ENCODE results near the gene GAP43.
A peak's percentile ranks its signal among the peaks of the same experiment; 100 is the strongest.
"Not testable (repeated sequence)": the region's sequence is repeated elsewhere in the genome, so short reads cannot be mapped to it uniquely, and the experiment has no call there.

The GAP43 gene

DNA sequence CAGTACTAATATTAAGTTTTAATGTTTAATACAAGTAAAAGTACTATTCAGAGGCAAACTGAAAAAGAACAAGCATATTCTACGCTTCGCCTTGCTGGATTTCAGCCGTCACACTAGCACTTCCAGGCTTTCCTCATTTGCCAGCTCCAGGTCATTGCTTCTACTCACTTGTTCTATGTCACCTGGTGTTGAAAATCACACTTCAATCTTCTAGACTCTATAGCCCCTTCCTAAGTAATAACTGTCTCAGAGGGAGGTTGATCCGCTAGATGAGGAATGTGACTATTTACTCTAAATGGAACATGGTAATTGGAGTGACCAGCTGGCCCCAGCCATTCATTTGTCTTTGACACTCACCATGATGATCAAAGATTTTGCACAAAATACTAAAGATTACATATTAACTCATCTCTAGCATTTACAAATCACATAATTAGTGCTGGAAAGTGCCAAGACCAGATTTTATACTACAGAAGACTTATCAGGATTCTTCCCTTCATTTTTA is 92.0 kb downstream of the GAP43 start:
- H3K9me3 Mint-ChIP-seq = no peaks in the 10 kb centered on the region
- no peak for DNase-seq (ENCODE audit: low spot score in 2 of 2)
- no peak overlapping the region for H3K27ac Mint-ChIP-seq
- no peak for ATAC-seq
- no peak overlapping the region for H3K4me3 Mint-ChIP-seq
- H3K4me1 Mint-ChIP-seq = no peaks in the 10 kb centered on the region
- H3K36me3 Mint-ChIP-seq = no peaks in the 10 kb centered on the region

DNA sequence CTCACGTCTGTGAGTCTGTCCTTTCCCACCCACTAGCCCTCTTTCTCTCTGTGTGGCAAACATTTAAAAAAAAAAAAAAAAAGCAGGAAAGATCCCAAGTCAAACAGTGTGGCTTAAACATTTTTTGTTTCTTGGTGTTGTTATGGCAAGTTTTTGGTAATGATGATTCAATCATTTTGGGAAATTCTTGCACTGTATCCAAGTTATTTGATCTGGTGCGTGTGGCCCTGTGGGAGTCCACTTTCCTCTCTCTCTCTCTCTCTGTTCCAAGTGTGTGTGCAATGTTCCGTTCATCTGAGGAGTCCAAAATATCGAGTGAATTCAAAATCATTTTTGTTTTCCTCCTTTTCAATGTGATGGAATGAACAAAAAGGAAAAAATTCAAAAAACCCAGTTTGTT is 97.7 kb downstream of the GAP43 start:
- Mint-ChIP-seq H3K4me3 (no peak overlapping the region), H3K4me1 (no peaks in the 10 kb centered on the region), H3K27ac (no peak overlapping the region), H3K9me3 (no peaks in the 10 kb centered on the region), H3K36me3 (no peaks in the 10 kb centered on the region)
- ATAC-seq (no peak), DNase-seq (ENCODE audit: low spot score in 2 of 2) (no peak)

DNA sequence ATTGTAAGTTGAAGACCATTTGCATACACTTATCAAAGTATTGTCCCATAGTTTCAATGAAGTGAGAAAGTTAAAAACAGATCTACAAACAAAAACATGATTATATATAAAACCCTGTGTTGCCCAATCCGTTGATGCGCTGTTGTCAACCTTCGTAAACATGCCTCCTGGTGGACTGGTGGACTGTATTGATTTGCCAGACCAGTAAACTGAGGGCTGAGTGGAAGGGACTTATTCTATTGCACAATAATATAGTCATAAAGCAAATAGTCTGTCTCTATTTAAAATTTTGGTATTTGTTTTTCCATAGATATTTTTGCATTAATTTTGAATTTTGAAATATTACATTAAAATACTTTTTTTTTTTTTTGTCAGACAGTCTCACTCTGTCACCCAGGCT is 102.5 kb downstream of the GAP43 start:
- ATAC-seq (no peak), DNase-seq (ENCODE audit: low spot score in 2 of 2) (no peak)
- no peak overlapping the region for H3K27ac Mint-ChIP-seq
- H3K36me3 Mint-ChIP-seq = no peaks in the 10 kb centered on the region
- no peak overlapping the region for H3K4me3 Mint-ChIP-seq
- H3K9me3 Mint-ChIP-seq = no peaks in the 10 kb centered on the region
- peaks cover 5% of the 10 kb centered on the region for H3K4me1 Mint-ChIP-seq

DNA sequence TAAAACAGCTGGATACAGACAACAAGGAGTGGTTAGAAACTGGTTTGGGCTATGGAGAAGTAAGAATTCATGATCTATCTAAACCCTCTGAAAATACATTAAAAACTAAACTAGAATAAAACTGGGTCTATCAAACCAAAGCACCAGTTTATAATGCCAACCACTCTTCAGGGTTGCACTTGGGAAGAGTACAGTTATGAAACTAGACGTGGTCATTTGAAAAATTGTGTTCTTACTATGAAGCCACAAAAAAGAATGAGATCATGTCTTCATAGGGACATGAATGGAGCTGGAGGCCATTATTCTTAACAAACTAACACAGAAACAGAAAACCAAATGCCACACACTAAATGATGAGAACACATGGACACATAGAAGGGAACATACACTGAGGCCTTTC is 103.8 kb downstream of the GAP43 start:
- peaks cover 5% of the 10 kb centered on the region for H3K4me1 Mint-ChIP-seq
- ATAC-seq = peak; percentile 65
- no peak for DNase-seq (ENCODE audit: low spot score in 2 of 2)
- no peak overlapping the region for H3K27ac Mint-ChIP-seq
- no peaks in the 10 kb centered on the region for H3K9me3 Mint-ChIP-seq
- H3K36me3 Mint-ChIP-seq = no peaks in the 10 kb centered on the region
- no peak overlapping the region for H3K4me3 Mint-ChIP-seq

DNA sequence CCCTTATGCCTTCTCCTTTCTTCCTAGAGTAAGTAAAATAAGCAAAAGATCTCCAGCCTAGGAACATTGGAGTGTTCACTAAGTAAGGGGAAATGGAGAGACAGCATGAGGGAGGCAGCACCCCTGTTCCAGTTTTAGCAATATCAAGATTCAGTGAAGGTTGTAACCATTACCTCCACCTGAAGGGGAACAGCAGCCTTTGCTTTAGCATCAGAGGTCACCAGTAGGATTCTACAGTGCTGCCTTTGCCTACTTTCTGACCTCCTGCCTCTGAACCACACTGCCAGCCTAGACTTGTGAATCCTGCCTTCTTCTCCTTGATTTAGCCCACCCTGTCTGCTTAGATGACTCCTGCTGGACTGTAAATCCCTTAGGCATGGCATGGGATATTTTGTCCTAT is 104.7 kb downstream of the GAP43 start:
- no peak for DNase-seq (ENCODE audit: low spot score in 2 of 2)
- Mint-ChIP-seq H3K4me1 (peaks cover 5% of the 10 kb centered on the region), H3K36me3 (no peaks in the 10 kb centered on the region), H3K9me3 (no peaks in the 10 kb centered on the region), H3K27ac (no peak overlapping the region), H3K4me3 (no peak overlapping the region)
- no peak for ATAC-seq

DNA sequence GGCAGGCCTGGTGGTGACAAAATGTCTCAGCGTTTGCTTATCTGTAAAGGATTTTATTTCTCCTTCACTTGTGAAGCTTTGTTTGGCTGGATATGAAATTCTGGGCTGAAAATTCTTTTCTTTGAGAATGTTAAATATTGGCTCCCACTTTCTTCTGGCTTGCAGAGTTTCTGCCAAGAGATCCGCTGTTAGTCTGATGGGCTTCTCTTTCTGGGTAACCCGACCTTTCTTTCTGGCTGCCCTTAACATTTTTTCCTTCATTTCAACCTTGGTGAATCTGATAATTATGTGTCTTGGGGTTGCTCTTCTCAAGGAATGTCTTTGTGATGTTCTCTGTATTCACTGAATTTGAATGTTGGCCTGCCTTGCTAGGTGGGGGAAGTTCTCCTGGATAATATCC is 113.0 kb downstream of the GAP43 start:
- not testable (repeated sequence) for DNase-seq (ENCODE audit: low spot score in 2 of 2); ATAC-seq; H3K27ac Mint-ChIP-seq; H3K4me3 Mint-ChIP-seq; H3K4me1 Mint-ChIP-seq; H3K36me3 Mint-ChIP-seq
- H3K9me3 Mint-ChIP-seq = peaks cover 11% of the 10 kb centered on the region

DNA sequence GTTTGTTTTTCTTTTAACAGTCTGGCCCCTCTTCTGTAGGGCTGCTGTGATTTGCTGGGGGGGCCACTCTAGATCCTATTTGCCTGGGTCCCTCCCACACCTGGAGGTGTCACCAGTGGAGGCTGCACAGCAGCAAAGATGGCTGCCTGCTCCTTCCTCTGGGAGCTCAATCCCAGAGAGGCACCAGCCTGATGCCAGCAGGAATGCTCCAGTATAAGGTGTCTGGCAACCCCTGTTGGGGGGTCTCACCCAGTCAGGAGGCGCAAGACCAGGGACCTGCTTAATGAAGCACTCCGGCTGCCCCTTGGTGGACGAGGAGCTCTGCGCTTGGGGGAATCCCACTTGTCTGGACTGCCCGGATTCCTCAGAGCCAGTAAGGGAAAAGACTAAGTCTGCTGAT is 118.3 kb downstream of the GAP43 start:
- H3K27ac Mint-ChIP-seq = no peak overlapping the region
- H3K9me3 Mint-ChIP-seq = peaks cover 11% of the 10 kb centered on the region
- no peak overlapping the region for H3K4me3 Mint-ChIP-seq
- DNase-seq (ENCODE audit: low spot score in 2 of 2) = no peak
- no peaks in the 10 kb centered on the region for H3K36me3 Mint-ChIP-seq
- H3K4me1 Mint-ChIP-seq = no peaks in the 10 kb centered on the region
- no peak for ATAC-seq

DNA sequence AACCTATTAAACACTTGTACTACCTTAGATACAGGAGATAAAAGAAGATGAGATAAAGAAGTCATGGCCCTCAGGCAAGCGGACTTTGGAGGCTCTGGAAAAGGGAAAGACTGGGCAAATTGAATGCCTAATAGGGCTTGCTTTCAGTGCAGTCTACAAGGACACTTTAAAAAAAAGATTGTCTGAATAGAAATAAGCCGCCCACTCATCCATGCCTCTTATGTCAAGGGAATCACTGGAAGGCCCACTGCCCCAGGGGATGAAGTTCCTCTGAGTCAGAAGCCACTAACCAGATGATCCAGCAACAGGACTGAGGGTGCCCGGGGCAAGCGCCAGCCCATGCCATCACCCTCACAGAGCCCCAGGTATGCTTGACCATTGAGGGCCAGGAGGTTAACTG is 121.2 kb downstream of the GAP43 start:
- ATAC-seq; H3K4me3 Mint-ChIP-seq; H3K4me1 Mint-ChIP-seq; H3K9me3 Mint-ChIP-seq; H3K27ac Mint-ChIP-seq; DNase-seq (ENCODE audit: low spot score in 2 of 2); H3K36me3 Mint-ChIP-seq: not testable (repeated sequence)

DNA sequence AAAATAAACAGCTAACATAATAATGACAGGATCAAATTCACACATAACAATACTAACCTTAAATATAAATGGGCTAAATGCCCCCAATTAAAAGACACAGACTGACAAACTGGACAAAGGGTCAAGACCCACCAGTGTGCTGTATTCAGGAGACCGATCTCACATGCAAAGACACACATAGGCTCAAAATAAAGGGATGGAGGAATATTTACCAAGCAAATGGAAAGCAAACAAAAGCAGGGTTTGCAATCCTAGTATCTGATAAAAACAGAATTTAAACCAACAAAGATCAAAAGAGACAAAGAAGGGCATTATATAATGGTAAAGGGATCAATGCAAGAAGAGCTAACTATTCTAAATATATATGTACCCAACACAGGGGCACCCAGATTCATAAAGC is 129.7 kb downstream of the GAP43 start:
- not testable (repeated sequence) for H3K4me1 Mint-ChIP-seq; H3K4me3 Mint-ChIP-seq; H3K27ac Mint-ChIP-seq; H3K36me3 Mint-ChIP-seq; H3K9me3 Mint-ChIP-seq; ATAC-seq; DNase-seq (ENCODE audit: low spot score in 2 of 2)

DNA sequence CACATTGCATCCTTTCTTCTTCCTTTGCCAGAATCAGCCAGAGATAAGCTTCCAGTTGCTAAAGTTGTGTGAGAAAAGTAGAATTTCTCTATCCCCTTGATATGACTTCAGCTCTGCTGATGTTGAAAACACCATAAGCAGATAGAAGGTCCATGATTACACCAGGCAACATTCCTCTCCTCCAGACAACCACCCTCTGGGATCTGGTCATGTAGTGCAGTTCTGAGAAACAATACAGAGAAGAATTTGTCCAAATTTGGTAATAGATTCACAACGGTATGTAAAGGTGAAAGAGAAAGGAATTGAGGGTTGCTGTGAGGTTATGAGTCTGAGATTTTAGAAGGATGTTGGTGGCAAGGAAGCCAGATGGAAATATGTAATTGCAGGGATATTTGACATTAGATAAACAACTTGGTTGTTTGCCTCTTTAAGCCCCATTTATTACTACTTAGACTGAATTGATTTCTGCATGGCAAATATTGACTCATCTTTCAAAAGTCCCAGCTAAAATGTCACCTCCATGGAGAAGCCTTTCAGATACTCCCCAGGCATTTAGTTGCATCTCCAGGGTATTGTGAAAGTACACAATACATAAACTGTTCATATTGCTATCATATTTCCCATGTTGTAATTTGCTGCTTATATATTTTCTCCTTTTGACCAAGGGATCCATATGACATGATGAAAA is 134.9 kb downstream of the GAP43 start:
- H3K36me3 Mint-ChIP-seq = no peaks in the 10 kb centered on the region
- H3K27ac Mint-ChIP-seq = no peak overlapping the region
- DNase-seq (ENCODE audit: low spot score in 2 of 2) = no peak
- H3K4me3 Mint-ChIP-seq = no peak overlapping the region
- ATAC-seq = no peak
- no peaks in the 10 kb centered on the region for H3K4me1 Mint-ChIP-seq
- no peaks in the 10 kb centered on the region for H3K9me3 Mint-ChIP-seq

DNA sequence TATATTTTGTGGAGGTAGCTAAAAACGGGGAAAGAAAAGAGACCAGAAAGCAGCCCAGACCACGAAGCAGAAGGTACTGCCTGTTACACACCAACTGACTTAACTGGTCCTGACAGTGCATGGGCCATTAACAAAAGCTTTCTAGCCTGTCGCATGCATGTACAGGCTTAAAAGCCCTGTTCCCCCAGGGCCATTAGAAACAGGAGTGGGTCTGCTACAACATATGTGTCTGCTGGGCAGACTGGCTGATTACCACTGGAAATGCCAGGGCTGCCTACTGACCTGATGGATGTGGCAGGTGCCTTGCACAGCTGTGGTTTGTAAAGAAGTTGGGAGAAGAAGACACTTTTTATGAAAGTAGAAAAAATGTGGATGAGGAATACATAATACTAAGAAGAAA is 137.4 kb downstream of the GAP43 start:
- no peaks in the 10 kb centered on the region for H3K9me3 Mint-ChIP-seq
- H3K4me1 Mint-ChIP-seq = no peaks in the 10 kb centered on the region
- no peak overlapping the region for H3K4me3 Mint-ChIP-seq
- H3K27ac Mint-ChIP-seq = no peak overlapping the region
- ATAC-seq = no peak
- no peak for DNase-seq (ENCODE audit: low spot score in 2 of 2)
- no peaks in the 10 kb centered on the region for H3K36me3 Mint-ChIP-seq

DNA sequence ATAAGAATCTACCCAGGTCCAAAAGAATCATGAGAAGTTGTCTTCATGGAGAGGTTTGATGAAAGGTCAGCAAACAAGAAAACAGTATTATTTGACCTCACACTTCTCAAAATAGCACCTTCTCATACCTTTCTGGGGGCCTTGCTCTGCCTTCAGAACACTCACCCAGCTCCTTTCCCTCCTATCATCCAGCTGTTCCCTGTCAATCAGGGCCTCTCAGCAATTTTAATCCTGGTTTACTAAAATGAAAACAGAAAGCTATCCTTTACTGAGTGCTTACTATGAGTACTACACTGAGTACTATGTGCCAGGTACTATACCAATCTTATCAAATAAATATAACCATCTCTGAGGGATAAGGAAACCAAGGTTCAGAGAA is 138.6 kb downstream of the GAP43 start:
- no peaks in the 10 kb centered on the region for H3K4me1 Mint-ChIP-seq
- ATAC-seq = no peak
- H3K27ac Mint-ChIP-seq = no peak overlapping the region
- DNase-seq (ENCODE audit: low spot score in 2 of 2) = no peak
- H3K4me3 Mint-ChIP-seq = no peak overlapping the region
- no peaks in the 10 kb centered on the region for H3K36me3 Mint-ChIP-seq
- H3K9me3 Mint-ChIP-seq = no peaks in the 10 kb centered on the region

DNA sequence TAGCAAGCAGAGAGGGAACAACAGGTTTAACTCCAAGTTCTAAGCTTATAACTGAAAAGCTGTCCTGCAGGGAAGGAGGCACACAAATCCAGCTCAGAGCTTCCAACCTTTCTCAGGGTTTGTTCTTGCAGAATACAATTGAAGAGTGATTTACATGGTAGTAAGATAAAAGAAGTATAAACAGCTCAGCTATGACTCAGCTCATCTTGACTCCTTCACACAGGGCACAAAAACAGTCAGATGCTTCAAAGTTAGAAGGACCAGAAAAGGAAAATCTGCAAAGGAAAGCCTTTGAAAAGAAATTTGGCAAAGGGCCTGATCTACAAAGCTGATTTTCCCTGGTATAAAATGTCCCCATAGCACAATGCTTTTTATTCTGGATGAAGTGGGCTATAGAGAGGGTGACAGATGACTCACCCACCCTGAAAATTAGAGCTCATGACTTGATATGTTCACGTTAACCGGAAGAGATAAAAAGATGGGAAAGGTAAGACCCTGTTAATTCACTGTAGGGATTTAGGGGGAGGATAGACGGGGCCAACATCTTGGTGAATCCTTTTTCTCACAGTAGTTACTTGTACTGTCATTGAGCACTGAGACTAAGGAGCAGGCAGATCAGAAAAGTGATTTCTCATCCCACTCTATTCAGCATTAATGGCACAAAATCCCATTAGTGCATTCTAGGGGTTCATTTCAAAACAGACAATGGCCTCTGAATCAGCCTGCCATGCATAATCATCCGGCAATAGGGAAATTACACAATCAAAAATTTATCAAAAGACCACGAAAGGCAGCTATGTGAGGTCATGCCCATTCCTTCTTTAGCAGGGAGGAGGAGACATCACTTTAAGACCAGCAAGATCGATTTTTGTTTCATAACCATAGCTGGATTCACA is 143.5 kb downstream of the GAP43 start:
- ATAC-seq (no peak), DNase-seq (ENCODE audit: low spot score in 2 of 2) (no peak)
- Mint-ChIP-seq H3K36me3 (no peaks in the 10 kb centered on the region), H3K4me3 (no peak overlapping the region), H3K4me1 (no peaks in the 10 kb centered on the region), H3K27ac (no peak overlapping the region), H3K9me3 (no peaks in the 10 kb centered on the region)

DNA sequence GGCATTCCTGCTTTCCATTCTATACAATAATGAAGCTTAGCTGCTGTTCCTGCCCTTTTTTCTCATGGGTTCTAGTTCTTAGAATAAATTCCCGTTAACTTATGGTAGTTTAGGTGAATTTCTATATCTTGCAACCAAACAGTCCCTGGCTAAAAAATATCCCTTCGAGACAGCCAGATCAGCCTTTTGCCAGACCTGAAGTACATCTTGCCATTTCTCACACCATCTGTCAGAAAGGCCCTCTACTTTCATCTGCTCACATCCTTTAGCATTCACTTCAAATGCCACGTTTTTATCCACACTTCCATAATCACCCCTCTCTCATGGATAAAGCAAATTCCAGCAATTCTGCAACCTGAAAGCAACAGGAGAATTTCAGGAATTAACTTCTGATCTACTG is 145.4 kb downstream of the GAP43 start:
- no peak overlapping the region for H3K4me3 Mint-ChIP-seq
- no peaks in the 10 kb centered on the region for H3K4me1 Mint-ChIP-seq
- no peaks in the 10 kb centered on the region for H3K9me3 Mint-ChIP-seq
- ATAC-seq = no peak
- no peaks in the 10 kb centered on the region for H3K36me3 Mint-ChIP-seq
- DNase-seq (ENCODE audit: low spot score in 2 of 2) = no peak
- H3K27ac Mint-ChIP-seq = no peak overlapping the region

Data from stimulated activated effector memory CD8-positive, alpha-beta T cell treated with anti-CD3 and anti-CD28 coated beads, Interleukin-12 subunit alpha, Interleukin-12 subunit beta, amount 100 ng/mL, for 72 hours (primary cell).